ENCODE data around the gene C3orf38.
"Not testable (repeated sequence)": the region's sequence is repeated elsewhere in the genome, so short reads cannot be mapped to it uniquely, and the experiment has no call there.

The C3orf38 gene

GRCh38 chr3:88167704-88168103 lies 17.9 kb downstream of the C3orf38 start:
- peaks cover 9% of the 10 kb centered on the region; the same call in 1 of the 2 replicates for H3K36me3 ChIP-seq (ENCODE audit: low read depth)
- H3K9me3 ChIP-seq (ENCODE audit: severe bottlenecking), result no peaks in the 10 kb centered on the region
- no peak for TF ChIP-seq CTCF (IDR thresholded peaks at IDR 0.05; ENCODE audit: poor library complexity, severe bottlenecking)
- no peak overlapping the region for H3K27ac ChIP-seq (ENCODE audit: poor library complexity, severe bottlenecking)
- no peaks in the 10 kb centered on the region for H3K4me1 ChIP-seq (ENCODE audit: insufficient read depth, poor library complexity, severe bottlenecking)
- ATAC-seq (ENCODE audit: low read depth) (no peak), DNase-seq (ENCODE audit: low spot score) (no peak)
- no peaks in the 10 kb centered on the region for H3K27me3 ChIP-seq (ENCODE audit: insufficient read depth, poor library complexity, severe bottlenecking)
- no peak overlapping the region for H3K4me3 ChIP-seq (ENCODE audit: severe bottlenecking)

- DNase-seq (ENCODE audit: low spot score) (no peak), ATAC-seq (ENCODE audit: low read depth) (no peak)
- Histone ChIP-seq H3K27me3 (ENCODE audit: insufficient read depth, poor library complexity, severe bottlenecking) (no peaks in the 10 kb centered on the region), H3K4me3 (ENCODE audit: severe bottlenecking) (no peak overlapping the region), H3K36me3 (ENCODE audit: low read depth) (peaks cover 7% of the 10 kb centered on the region; the same call in 1 of the 2 replicates), H3K27ac (ENCODE audit: poor library complexity, severe bottlenecking) (no peak overlapping the region), H3K9me3 (ENCODE audit: severe bottlenecking) (no peaks in the 10 kb centered on the region), H3K4me1 (ENCODE audit: insufficient read depth, poor library complexity, severe bottlenecking) (no peaks in the 10 kb centered on the region)
- TF ChIP-seq CTCF (IDR thresholded peaks at IDR 0.05; ENCODE audit: poor library complexity, severe bottlenecking), result no peak
Observed at GRCh38 chr3:88168171-88168570, 18.4 kb downstream of the C3orf38 start.

- peak; percentile 79 for TF ChIP-seq CTCF (IDR thresholded peaks at IDR 0.05; ENCODE audit: poor library complexity, severe bottlenecking)
- no peak for DNase-seq (ENCODE audit: low spot score)
Observed at GRCh38 chr3:88180398-88180999, 30.7 kb downstream of the C3orf38 start.

GRCh38 chr3:88182165-88182918 lies 32.6 kb downstream of the C3orf38 start:
- ATAC-seq (ENCODE audit: low read depth); H3K9me3 ChIP-seq (ENCODE audit: severe bottlenecking): not testable (repeated sequence)

More at GRCh38 chr3:88180398-88180999, 30.7 kb downstream of the C3orf38 start:
- no peaks in the 10 kb centered on the region for H3K4me1 ChIP-seq (ENCODE audit: insufficient read depth, poor library complexity, severe bottlenecking)
- no peak overlapping the region for H3K27ac ChIP-seq (ENCODE audit: poor library complexity, severe bottlenecking)
- H3K27me3 ChIP-seq (ENCODE audit: insufficient read depth, poor library complexity, severe bottlenecking), result no peaks in the 10 kb centered on the region
- no peaks in the 10 kb centered on the region for H3K36me3 ChIP-seq (ENCODE audit: low read depth)
- peak; percentile 64; the same call in 2 of the 3 replicates for ATAC-seq (ENCODE audit: low read depth)
- no peaks in the 10 kb centered on the region for H3K9me3 ChIP-seq (ENCODE audit: severe bottlenecking)
- H3K4me3 ChIP-seq (ENCODE audit: severe bottlenecking), result no peak overlapping the region

GRCh38 chr3:88188436-88188835 lies 38.7 kb downstream of the C3orf38 start:
- H3K9me3 ChIP-seq (ENCODE audit: severe bottlenecking), result no peaks in the 10 kb centered on the region
- H3K27ac ChIP-seq (ENCODE audit: poor library complexity, severe bottlenecking), result no peak overlapping the region
- no peaks in the 10 kb centered on the region for H3K27me3 ChIP-seq (ENCODE audit: insufficient read depth, poor library complexity, severe bottlenecking)
- H3K4me1 ChIP-seq (ENCODE audit: insufficient read depth, poor library complexity, severe bottlenecking), result no peaks in the 10 kb centered on the region
- ATAC-seq (ENCODE audit: low read depth), result no peak
- H3K4me3 ChIP-seq (ENCODE audit: severe bottlenecking), result no peak overlapping the region
- TF ChIP-seq CTCF (IDR thresholded peaks at IDR 0.05; ENCODE audit: poor library complexity, severe bottlenecking), result no peak
- H3K36me3 ChIP-seq (ENCODE audit: low read depth), result no peaks in the 10 kb centered on the region
- DNase-seq (ENCODE audit: low spot score), result no peak

More at GRCh38 chr3:88182165-88182918, 32.6 kb downstream of the C3orf38 start:
- H3K4me3 ChIP-seq (ENCODE audit: severe bottlenecking); H3K4me1 ChIP-seq (ENCODE audit: insufficient read depth, poor library complexity, severe bottlenecking); DNase-seq (ENCODE audit: low spot score); H3K27me3 ChIP-seq (ENCODE audit: insufficient read depth, poor library complexity, severe bottlenecking); H3K27ac ChIP-seq (ENCODE audit: poor library complexity, severe bottlenecking); H3K36me3 ChIP-seq (ENCODE audit: low read depth): not testable (repeated sequence)

All from RWPE2 (cell line).